Muscle layer of duodenum (tissue), 2 donors: ENCODE data around the gene RD3L.
"Not testable (repeated sequence)": the region's sequence is repeated elsewhere in the genome, so short reads cannot be mapped to it uniquely, and the experiment has no call there.

ENCODE experiments used
- H3K27ac ChIP-seq: one replicate; pipeline ENCODE4 v1.7.0; 2013; ENCODE audit warnings: mild to moderate bottlenecking, low read length
- H3K27me3 ChIP-seq: one replicate; pipeline ENCODE4 v1.7.0; 2013; ENCODE audit warnings: low read depth, mild to moderate bottlenecking, control low read depth, low read length
- H3K36me3 ChIP-seq, 2 donors: one replicate each; pipeline ENCODE4 v1.7.0; 2013; ENCODE audit warnings: low read length in 2 of 2, control low read depth in 1 of 2, mild to moderate bottlenecking in 1 of 2; ENCODE audit not compliant: insufficient read depth in 2 of 2, control insufficient read depth in 1 of 2
- H3K4me1 ChIP-seq, 2 donors: one replicate each; pipeline ENCODE4 v1.7.0; 2013; ENCODE audit warnings: low read length in 2 of 2, mild to moderate bottlenecking in 2 of 2, control low read depth in 1 of 2, moderate library complexity in 1 of 2; ENCODE audit not compliant: insufficient read depth in 2 of 2, control insufficient read depth in 1 of 2
- H3K4me3 ChIP-seq, 2 donors: one replicate each; pipeline ENCODE4 v1.7.0; 2013; ENCODE audit warnings: low read length in 2 of 2, low read depth in 1 of 2, mild to moderate bottlenecking in 1 of 2
- H3K9me3 ChIP-seq, 2 donors: one replicate each; pipeline ENCODE4 v1.7.0; 2013; ENCODE audit warnings: low read length in 2 of 2, control low read depth in 1 of 2, mild to moderate bottlenecking in 1 of 2; ENCODE audit not compliant: control insufficient read depth in 1 of 2
- donor health status: healthy.

RD3L gene

DNA sequence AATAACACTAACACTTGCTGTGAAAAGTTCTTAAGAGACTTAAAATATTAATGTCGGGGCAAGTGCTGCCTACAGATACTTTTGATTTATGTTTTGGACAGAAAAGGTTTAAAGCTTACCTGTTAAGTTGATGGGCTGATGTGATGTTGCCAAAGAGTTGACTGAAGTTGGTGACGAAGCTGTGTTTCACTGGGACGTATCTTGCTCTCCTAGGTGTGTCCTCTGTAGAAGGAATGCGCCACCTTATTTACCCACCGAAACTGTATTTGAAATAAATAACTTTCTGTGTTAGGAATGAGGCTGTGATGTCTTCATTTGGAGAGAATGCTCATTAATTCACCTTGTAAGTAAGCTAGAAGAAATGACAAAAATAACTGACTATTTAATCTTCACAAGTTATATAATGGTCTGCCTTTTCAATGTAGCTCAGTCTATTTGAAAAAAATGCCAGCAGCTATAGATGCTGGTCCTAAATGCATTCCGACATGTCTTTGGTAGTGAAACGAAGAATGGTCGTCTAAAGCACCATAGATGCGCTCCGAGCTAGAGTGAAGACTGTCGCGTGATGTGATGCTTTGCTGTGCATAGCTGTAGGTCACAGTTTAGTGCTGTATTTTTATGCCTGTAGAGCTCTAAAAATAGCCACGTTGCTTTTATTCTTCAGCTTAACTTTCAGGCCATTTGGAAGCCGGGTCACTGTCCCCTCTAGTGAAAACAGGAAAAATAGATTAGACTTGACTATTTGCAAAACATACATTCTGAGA, at the start of gene RD3L:
Gene RD3L, minus strand, starts transcription at position 557 of the 764 bp plus-strand sequence. CDS start 834 bp downstream, outside the sequence.
- Histone ChIP-seq H3K4me1 (no peaks in the 10 kb centered on the region), H3K9me3 (peaks cover 0 to 6% of the 10 kb centered on the region in 2 donors), H3K27ac (no peak within 1 kb of the TSS), H3K4me3 (no peak within 1 kb of the TSS), H3K36me3 (no peaks in the 10 kb centered on the region), H3K27me3 (no peaks in the 10 kb centered on the region)

DNA sequence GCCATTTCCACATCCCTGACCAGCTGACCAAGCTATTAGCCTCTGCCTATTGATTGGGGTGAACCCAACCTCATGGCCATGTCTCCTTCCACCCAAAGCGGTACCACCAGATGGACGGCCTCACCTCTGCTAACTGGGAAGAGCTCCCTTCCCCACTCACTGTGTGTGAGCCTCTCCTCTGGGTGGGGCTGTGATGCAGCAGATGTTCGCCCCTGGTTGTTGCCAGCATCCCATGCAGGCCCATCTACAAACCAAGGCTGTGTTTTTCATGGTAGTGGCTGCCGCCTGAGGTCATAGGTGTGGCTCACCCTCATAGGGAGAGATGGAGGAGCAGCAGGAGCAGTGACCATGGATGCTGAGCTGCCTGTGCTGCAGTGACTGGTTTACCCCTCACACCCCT, 47.6 kb upstream of the RD3L start:
- H3K27ac ChIP-seq = no peak overlapping the region
- peaks cover 8 to 12% of the 10 kb centered on the region in 2 donors for H3K9me3 ChIP-seq
- no peaks in the 10 kb centered on the region for H3K36me3 ChIP-seq
- no peaks in the 10 kb centered on the region for H3K27me3 ChIP-seq
- H3K4me1 ChIP-seq = no peaks in the 10 kb centered on the region
- H3K4me3 ChIP-seq = no peak overlapping the region

DNA sequence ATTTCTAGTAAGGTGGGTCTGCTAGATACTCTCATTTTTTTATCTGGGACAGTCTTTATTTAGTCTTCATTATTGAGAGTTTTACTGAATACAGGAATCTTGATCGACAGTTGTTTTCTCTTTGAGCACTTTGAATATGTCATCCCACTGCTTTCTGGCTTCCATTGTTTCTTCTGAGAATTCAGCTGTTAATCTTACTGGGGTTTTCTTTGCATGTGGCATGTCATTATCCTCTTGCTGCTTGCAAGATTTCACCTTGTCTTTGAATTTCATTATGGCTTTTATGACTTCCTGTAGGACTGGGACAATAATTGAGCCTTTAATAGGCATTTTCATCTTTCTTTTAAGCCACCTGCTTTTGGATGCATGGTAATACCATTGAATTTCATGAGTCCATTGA, 46.7 kb upstream of the RD3L start:
- no peak overlapping the region for H3K4me3 ChIP-seq
- no peaks in the 10 kb centered on the region for H3K4me1 ChIP-seq
- no peaks in the 10 kb centered on the region for H3K36me3 ChIP-seq
- H3K9me3 ChIP-seq = peaks cover 8 to 12% of the 10 kb centered on the region in 2 donors
- no peaks in the 10 kb centered on the region for H3K27me3 ChIP-seq
- no peak overlapping the region for H3K27ac ChIP-seq

DNA sequence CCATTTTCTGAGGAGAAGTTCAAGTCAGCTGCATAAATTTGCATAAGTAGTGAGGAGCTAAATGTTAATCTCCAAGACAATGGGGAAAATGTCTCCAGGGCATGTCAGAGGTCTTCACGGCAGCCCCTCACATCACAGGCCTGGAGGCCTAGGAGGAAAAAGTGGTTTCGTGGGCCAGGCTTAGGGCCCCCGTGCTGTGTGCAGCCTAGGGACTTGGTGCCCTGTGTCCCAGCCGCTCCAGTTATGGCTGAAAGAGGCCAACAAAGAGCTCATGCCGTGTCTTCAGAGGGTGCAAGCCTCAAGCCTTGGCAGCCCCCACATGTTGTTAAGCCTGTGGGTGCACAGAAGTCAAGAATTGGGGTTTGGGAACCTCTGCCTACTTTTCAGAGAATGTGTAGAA, 41.9 kb upstream of the RD3L start:
- H3K36me3 ChIP-seq = no peaks in the 10 kb centered on the region
- peaks cover 7% of the 10 kb centered on the region in 2 donors for H3K9me3 ChIP-seq
- H3K27ac ChIP-seq = no peak overlapping the region
- H3K4me3 ChIP-seq = no peak overlapping the region
- H3K27me3 ChIP-seq = no peaks in the 10 kb centered on the region
- no peaks in the 10 kb centered on the region for H3K4me1 ChIP-seq

DNA sequence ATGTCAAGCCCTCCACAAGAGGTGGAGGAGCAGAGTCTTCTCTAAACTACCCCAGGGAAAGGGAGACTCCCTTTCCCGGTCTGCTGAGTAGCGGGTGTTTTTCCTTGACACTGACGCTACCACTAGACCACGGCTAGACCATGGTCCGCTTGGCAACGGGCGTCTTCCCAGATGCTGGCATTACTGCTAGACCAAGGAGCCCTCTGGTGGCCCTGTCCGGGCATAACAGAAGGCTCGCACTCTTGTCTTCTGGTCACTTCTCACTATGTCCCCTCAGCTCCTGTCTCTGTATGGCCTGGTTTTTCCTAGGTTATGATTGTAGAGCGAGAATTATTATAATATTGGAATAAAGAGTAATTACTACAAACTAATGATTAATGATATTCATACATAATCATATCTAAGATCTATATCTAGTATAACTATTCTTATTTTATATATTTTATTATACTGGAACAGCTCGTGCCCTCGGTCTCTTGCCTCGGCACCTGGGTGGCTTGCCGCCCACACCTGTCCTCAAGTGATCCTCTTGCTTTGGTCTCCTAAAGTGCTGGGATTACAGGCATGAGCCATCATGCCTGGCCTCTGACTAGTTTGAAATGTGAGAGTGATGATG, 38.4 kb upstream of the RD3L start:
- not testable (repeated sequence) for H3K9me3 ChIP-seq, H3K4me3 ChIP-seq, H3K27ac ChIP-seq, H3K27me3 ChIP-seq, H3K4me1 ChIP-seq, H3K36me3 ChIP-seq

DNA sequence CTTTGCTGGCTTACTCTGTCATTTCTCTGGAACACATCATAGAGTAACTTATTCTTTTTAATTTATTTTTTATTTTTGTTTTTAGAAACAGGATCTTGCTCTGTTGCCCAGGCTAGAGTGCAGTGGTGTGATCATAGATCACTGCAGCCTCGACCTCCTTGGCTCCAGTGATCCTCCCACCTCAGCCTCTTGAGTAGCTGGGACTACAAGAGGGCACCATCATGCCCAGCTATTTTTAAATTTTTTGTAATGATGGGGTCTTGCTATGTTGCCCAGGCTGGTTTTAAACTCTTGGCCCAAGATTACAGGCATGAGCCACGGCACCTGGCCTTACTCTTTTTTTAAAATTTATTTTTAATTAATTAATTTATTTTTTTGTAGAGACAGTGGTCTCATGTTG, 32.2 kb upstream of the RD3L start:
- Histone ChIP-seq H3K27ac (no peak overlapping the region), H3K9me3 (no peaks in the 10 kb centered on the region), H3K36me3 (no peaks in the 10 kb centered on the region), H3K4me3 (no peak overlapping the region), H3K27me3 (no peaks in the 10 kb centered on the region), H3K4me1 (no peaks in the 10 kb centered on the region)

DNA sequence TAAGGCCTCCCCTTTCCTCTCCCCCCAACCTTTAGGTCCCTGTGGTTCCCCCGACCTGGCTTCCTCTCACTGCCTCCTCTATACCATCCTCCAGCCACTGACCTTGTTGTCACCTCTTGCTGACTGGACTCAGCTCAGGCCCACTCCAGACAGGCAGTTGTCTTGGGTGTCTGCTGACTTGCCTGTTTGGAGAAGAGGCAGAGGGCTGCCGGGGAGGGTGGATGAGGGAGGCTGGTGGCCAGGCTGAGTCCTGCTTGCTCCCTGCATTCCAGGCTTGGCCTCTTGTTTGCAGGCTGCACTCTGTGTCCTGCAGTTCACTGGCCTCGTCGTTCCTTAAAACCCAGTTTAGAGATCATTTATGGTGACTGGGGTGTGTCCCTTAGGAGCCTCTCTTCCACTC, 31.0 kb upstream of the RD3L start:
- Histone ChIP-seq H3K27me3 (no peaks in the 10 kb centered on the region), H3K36me3 (no peaks in the 10 kb centered on the region), H3K9me3 (no peaks in the 10 kb centered on the region), H3K4me3 (no peak overlapping the region), H3K4me1 (no peaks in the 10 kb centered on the region), H3K27ac (no peak overlapping the region)

DNA sequence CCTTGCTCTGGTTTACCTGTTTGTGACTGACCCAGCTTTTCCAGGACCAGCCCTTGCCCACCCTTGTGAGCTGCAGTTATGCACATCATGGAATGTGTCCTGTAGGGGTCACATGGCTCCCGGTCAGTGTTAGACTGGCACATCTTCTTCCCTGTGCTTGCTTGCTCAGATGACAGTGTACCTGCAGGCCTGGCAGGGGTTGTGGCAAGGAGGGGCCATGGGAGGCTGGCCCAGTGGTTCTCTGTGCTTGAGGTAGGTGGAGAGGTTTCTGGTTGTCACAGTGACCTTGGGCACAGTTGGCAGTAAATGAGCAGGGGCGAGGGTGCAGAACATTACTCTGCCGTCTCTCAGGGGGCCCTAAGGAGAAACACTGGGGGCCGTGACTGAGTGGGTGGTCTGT, 27.6 kb upstream of the RD3L start:
- Histone ChIP-seq H3K4me1 (no peaks in the 10 kb centered on the region), H3K9me3 (no peaks in the 10 kb centered on the region), H3K27ac (no peak overlapping the region)

DNA sequence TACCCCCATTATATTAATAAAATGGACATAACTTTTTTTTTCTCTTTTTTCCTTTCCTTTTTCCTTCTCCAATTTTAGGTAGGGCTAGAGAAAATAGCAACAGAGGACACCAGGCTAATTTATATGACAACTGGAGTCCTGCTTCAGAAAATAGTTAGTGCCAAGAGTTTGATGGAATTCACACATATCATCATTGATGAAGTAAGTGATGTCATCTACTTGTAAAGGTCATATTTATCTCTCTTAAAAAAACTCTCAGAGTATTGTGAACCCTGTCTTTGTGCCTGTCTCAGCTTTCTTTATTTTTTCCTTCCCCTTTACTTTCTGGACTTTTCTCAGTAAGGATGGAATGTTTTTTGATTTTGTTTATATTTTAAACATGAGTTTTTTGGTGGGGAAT, 24.3 kb upstream of the RD3L start:
- no peak overlapping the region for H3K27ac ChIP-seq
- H3K27me3 ChIP-seq = no peaks in the 10 kb centered on the region
- no peak overlapping the region for H3K4me3 ChIP-seq
- H3K9me3 ChIP-seq = no peaks in the 10 kb centered on the region
- H3K36me3 ChIP-seq = no peaks in the 10 kb centered on the region
- H3K4me1 ChIP-seq = no peaks in the 10 kb centered on the region

More for the DNA sequence above, 27.6 kb upstream of the RD3L start:
- no peaks in the 10 kb centered on the region for H3K36me3 ChIP-seq
- no peak overlapping the region for H3K4me3 ChIP-seq
- H3K27me3 ChIP-seq = no peaks in the 10 kb centered on the region

DNA sequence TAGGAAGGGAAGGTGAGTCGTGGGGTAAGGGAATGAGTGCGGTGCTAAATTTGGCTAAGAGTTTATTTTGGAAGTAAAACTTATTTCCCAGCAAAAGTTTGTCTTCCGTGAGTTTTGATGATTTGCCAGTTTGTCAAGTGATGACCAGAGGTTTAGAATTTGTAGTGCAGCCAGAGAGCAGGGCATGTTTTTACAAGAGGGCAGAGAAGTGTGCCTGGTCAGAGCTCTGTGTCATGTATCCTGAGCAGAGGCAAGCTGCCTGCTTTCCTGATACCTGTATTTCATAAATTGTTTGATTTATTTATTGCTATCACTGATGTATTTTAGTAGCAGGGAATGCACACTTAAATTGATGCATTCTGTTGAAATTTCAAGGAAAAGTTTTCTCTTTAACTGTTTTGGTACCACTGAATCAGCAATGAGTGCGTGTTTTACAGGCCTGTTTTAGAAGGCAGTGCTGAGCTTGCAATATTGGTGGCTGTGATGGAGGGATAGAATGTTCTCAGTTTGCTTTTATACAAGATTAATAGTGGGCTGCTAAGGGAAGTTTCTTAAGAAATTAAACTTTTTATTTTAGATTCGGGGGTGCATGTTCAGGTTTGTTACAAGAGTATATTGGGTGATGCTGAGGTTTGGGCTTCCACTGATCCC, 19.7 kb upstream of the RD3L start:
- Histone ChIP-seq H3K9me3 (no peaks in the 10 kb centered on the region), H3K36me3 (no peaks in the 10 kb centered on the region), H3K4me3 (no peak overlapping the region), H3K4me1 (no peaks in the 10 kb centered on the region), H3K27me3 (no peaks in the 10 kb centered on the region), H3K27ac (no peak overlapping the region)

DNA sequence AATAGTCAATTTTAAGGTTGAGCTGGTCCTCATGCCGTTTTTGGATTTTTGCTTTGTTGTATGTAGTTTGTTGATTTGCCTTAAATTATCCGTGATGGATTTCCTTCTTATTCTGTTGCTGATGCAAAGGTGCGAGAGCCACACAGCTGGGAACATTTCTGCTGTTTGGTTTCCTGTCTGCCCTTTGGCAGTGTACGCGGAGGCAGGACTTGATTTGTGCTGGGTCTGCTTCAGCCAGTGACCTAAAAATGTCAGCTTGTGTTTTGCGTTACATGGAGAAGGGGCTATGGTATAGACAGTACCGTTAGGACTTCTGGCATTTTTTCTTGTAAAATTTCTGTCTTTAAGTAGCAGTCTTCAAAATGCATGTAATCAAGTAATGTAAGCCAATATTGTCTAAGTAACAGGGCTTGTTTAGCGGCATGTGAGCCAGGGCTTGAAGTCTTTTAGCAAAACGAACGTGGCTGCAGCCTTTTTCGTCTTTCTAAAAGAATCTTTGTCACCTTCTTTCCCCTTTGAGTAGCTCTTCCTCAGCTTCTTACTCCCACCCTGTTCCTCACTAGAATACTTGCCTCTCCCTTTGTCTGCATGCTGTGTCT, 18.2 kb upstream of the RD3L start:
- Histone ChIP-seq H3K36me3 (no peaks in the 10 kb centered on the region), H3K27ac (no peak overlapping the region), H3K4me3 (no peak overlapping the region), H3K9me3 (no peaks in the 10 kb centered on the region), H3K4me1 (no peaks in the 10 kb centered on the region), H3K27me3 (no peaks in the 10 kb centered on the region)
